ENCODE results near the gene ROBO1. TPM values are rescaled to one million over a fixed set of nuclear protein-coding genes. Genes with fewer than 3 reads are reported as not detected.

Gene ROBO1
- total and polyA plus RNA-seq, 2 donors = 13.3 to 33.9 TPM

- no peak for DNase-seq (ENCODE audit: low read depth in 6 of 9, low spot score in 9 of 9)
- H3K36me3 ChIP-seq (ENCODE audit: control insufficient read depth in 2 of 2, insufficient read depth in 2 of 2, low read length in 1 of 2) = no peaks in the 10 kb centered on the region
- 63% methylated on average over 7 of the region's 7 CpGs for WGBS
- H3K27me3 ChIP-seq (ENCODE audit: control insufficient read depth in 2 of 2, insufficient read depth in 1 of 2, low read length in 1 of 2) = no peaks in the 10 kb centered on the region
- H3K4me1 ChIP-seq (ENCODE audit: control insufficient read depth in 2 of 2, insufficient read depth in 2 of 2, low read length in 2 of 2) = no peaks in the 10 kb centered on the region
- no peak overlapping the region for H3K27ac ChIP-seq (ENCODE audit: low read depth in 1 of 2, low read length in 1 of 2)
- no peak overlapping the region for H3K4me3 ChIP-seq (ENCODE audit: low read length in 2 of 2)
- no peaks in the 10 kb centered on the region for H3K9me3 ChIP-seq (ENCODE audit: control insufficient read depth in 2 of 2, insufficient read depth in 1 of 2, low read length in 1 of 2)
Measured at GRCh38 chr3:78867409-78868372, 900.1 kb downstream of the ROBO1 start.

GRCh38 chr3:78863306-78864203, 904.2 kb downstream of the ROBO1 start:
- H3K36me3 ChIP-seq (ENCODE audit: control insufficient read depth in 2 of 2, insufficient read depth in 2 of 2, low read length in 1 of 2) = no peaks in the 10 kb centered on the region
- no peak overlapping the region for H3K27ac ChIP-seq (ENCODE audit: low read depth in 1 of 2, low read length in 1 of 2)
- DNase-seq (ENCODE audit: low read depth in 6 of 9, low spot score in 9 of 9) = no peak
- H3K9me3 ChIP-seq (ENCODE audit: control insufficient read depth in 2 of 2, insufficient read depth in 1 of 2, low read length in 1 of 2) = no peaks in the 10 kb centered on the region
- H3K4me3 ChIP-seq (ENCODE audit: low read length in 2 of 2) = no peak overlapping the region
- no peaks in the 10 kb centered on the region for H3K27me3 ChIP-seq (ENCODE audit: control insufficient read depth in 2 of 2, insufficient read depth in 1 of 2, low read length in 1 of 2)
- 89% methylated on average over 5 of the region's 5 CpGs for whole genome bisulfite sequencing
- no peaks in the 10 kb centered on the region for H3K4me1 ChIP-seq (ENCODE audit: control insufficient read depth in 2 of 2, insufficient read depth in 2 of 2, low read length in 2 of 2)

- no peaks in the 10 kb centered on the region for H3K27me3 ChIP-seq (ENCODE audit: control insufficient read depth in 2 of 2, insufficient read depth in 1 of 2, low read length in 1 of 2)
- DNase-seq (ENCODE audit: low read depth in 6 of 9, low spot score in 9 of 9) = no peak
- no peak overlapping the region for H3K4me3 ChIP-seq (ENCODE audit: low read length in 2 of 2)
- H3K27ac ChIP-seq (ENCODE audit: low read depth in 1 of 2, low read length in 1 of 2) = no peak overlapping the region
- no peaks in the 10 kb centered on the region for H3K9me3 ChIP-seq (ENCODE audit: control insufficient read depth in 2 of 2, insufficient read depth in 1 of 2, low read length in 1 of 2)
- no peaks in the 10 kb centered on the region for H3K4me1 ChIP-seq (ENCODE audit: control insufficient read depth in 2 of 2, insufficient read depth in 2 of 2, low read length in 2 of 2)
- WGBS = 95% methylated on average over 4 of the region's 4 CpGs
- H3K36me3 ChIP-seq (ENCODE audit: control insufficient read depth in 2 of 2, insufficient read depth in 2 of 2, low read length in 1 of 2) = no peaks in the 10 kb centered on the region
Measured at GRCh38 chr3:78861156-78861555, 906.6 kb downstream of the ROBO1 start.

GRCh38 chr3:78860567-78860966, 907.2 kb downstream of the ROBO1 start:
- DNase-seq (ENCODE audit: low read depth in 6 of 9, low spot score in 9 of 9) = no peak
- no peak overlapping the region for H3K27ac ChIP-seq (ENCODE audit: low read depth in 1 of 2, low read length in 1 of 2)
- no peaks in the 10 kb centered on the region for H3K27me3 ChIP-seq (ENCODE audit: control insufficient read depth in 2 of 2, insufficient read depth in 1 of 2, low read length in 1 of 2)
- no peaks in the 10 kb centered on the region for H3K4me1 ChIP-seq (ENCODE audit: control insufficient read depth in 2 of 2, insufficient read depth in 2 of 2, low read length in 2 of 2)
- WGBS = 95% methylated on average over 4 of the region's 4 CpGs
- H3K4me3 ChIP-seq (ENCODE audit: low read length in 2 of 2) = no peak overlapping the region
- no peaks in the 10 kb centered on the region for H3K9me3 ChIP-seq (ENCODE audit: control insufficient read depth in 2 of 2, insufficient read depth in 1 of 2, low read length in 1 of 2)
- H3K36me3 ChIP-seq (ENCODE audit: control insufficient read depth in 2 of 2, insufficient read depth in 2 of 2, low read length in 1 of 2) = no peaks in the 10 kb centered on the region

GRCh38 chr3:78858910-78859309, 908.9 kb downstream of the ROBO1 start:
- DNase-seq (ENCODE audit: low read depth in 6 of 9, low spot score in 9 of 9) = no peak
- no peak overlapping the region for H3K27ac ChIP-seq (ENCODE audit: low read depth in 1 of 2, low read length in 1 of 2)
- H3K9me3 ChIP-seq (ENCODE audit: control insufficient read depth in 2 of 2, insufficient read depth in 1 of 2, low read length in 1 of 2) = no peaks in the 10 kb centered on the region
- no peaks in the 10 kb centered on the region for H3K4me1 ChIP-seq (ENCODE audit: control insufficient read depth in 2 of 2, insufficient read depth in 2 of 2, low read length in 2 of 2)
- H3K36me3 ChIP-seq (ENCODE audit: control insufficient read depth in 2 of 2, insufficient read depth in 2 of 2, low read length in 1 of 2) = no peaks in the 10 kb centered on the region
- H3K4me3 ChIP-seq (ENCODE audit: low read length in 2 of 2) = no peak overlapping the region
- 75% methylated on average over 4 of the region's 4 CpGs for WGBS
- no peaks in the 10 kb centered on the region for H3K27me3 ChIP-seq (ENCODE audit: control insufficient read depth in 2 of 2, insufficient read depth in 1 of 2, low read length in 1 of 2)

GRCh38 chr3:78858174-78858573, 909.6 kb downstream of the ROBO1 start:
- H3K27me3 ChIP-seq (ENCODE audit: control insufficient read depth in 2 of 2, insufficient read depth in 1 of 2, low read length in 1 of 2) = no peaks in the 10 kb centered on the region

GRCh38 chr3:78857494-78858111, 910.2 kb downstream of the ROBO1 start:
- no peak for DNase-seq (ENCODE audit: low read depth in 6 of 9, low spot score in 9 of 9)
- 95% methylated on average over 6 of the region's 6 CpGs for WGBS
- Histone ChIP-seq H3K27ac (ENCODE audit: low read depth in 1 of 2, low read length in 1 of 2) (no peak overlapping the region), H3K4me3 (ENCODE audit: low read length in 2 of 2) (no peak overlapping the region), H3K9me3 (ENCODE audit: control insufficient read depth in 2 of 2, insufficient read depth in 1 of 2, low read length in 1 of 2) (no peaks in the 10 kb centered on the region), H3K36me3 (ENCODE audit: control insufficient read depth in 2 of 2, insufficient read depth in 2 of 2, low read length in 1 of 2) (no peaks in the 10 kb centered on the region), H3K27me3 (ENCODE audit: control insufficient read depth in 2 of 2, insufficient read depth in 1 of 2, low read length in 1 of 2) (no peaks in the 10 kb centered on the region), H3K4me1 (ENCODE audit: control insufficient read depth in 2 of 2, insufficient read depth in 2 of 2, low read length in 2 of 2) (no peaks in the 10 kb centered on the region)

More at GRCh38 chr3:78858174-78858573, 909.6 kb downstream of the ROBO1 start:
- no peaks in the 10 kb centered on the region for H3K4me1 ChIP-seq (ENCODE audit: control insufficient read depth in 2 of 2, insufficient read depth in 2 of 2, low read length in 2 of 2)
- 82% methylated on average over 1 of the region's 1 CpG for WGBS
- no peak overlapping the region for H3K27ac ChIP-seq (ENCODE audit: low read depth in 1 of 2, low read length in 1 of 2)
- no peak for DNase-seq (ENCODE audit: low read depth in 6 of 9, low spot score in 9 of 9)
- H3K9me3 ChIP-seq (ENCODE audit: control insufficient read depth in 2 of 2, insufficient read depth in 1 of 2, low read length in 1 of 2) = no peaks in the 10 kb centered on the region
- no peaks in the 10 kb centered on the region for H3K36me3 ChIP-seq (ENCODE audit: control insufficient read depth in 2 of 2, insufficient read depth in 2 of 2, low read length in 1 of 2)
- no peak overlapping the region for H3K4me3 ChIP-seq (ENCODE audit: low read length in 2 of 2)

- Histone ChIP-seq H3K9me3 (ENCODE audit: control insufficient read depth in 2 of 2, insufficient read depth in 1 of 2, low read length in 1 of 2) (no peaks in the 10 kb centered on the region), H3K36me3 (ENCODE audit: control insufficient read depth in 2 of 2, insufficient read depth in 2 of 2, low read length in 1 of 2) (no peaks in the 10 kb centered on the region), H3K27ac (ENCODE audit: low read depth in 1 of 2, low read length in 1 of 2) (no peak overlapping the region), H3K27me3 (ENCODE audit: control insufficient read depth in 2 of 2, insufficient read depth in 1 of 2, low read length in 1 of 2) (no peaks in the 10 kb centered on the region), H3K4me3 (ENCODE audit: low read length in 2 of 2) (no peak overlapping the region), H3K4me1 (ENCODE audit: control insufficient read depth in 2 of 2, insufficient read depth in 2 of 2, low read length in 2 of 2) (no peaks in the 10 kb centered on the region)
- no peak for DNase-seq (ENCODE audit: low read depth in 6 of 9, low spot score in 9 of 9)
- WGBS = 93% methylated on average over 2 of the region's 2 CpGs
Measured at GRCh38 chr3:78856164-78856563, 911.6 kb downstream of the ROBO1 start.

Data from thymus (tissue), 11 donors.